ENCODE data around the gene PPP1R1B. TPM values are rescaled to one million over a fixed set of nuclear protein-coding genes. Genes with fewer than 3 reads are reported as not detected.

PPP1R1B gene
- total and polyA plus RNA-seq, 2 experiments from 2014 or later: 3.4 to 5.4 TPM

- TF ChIP-seq ZNF462 (CRISPR knock-in tag; IDR thresholded peaks at IDR 0.05) (no peak), EZH2phosphoT487 (IDR thresholded peaks at IDR 0.05; ENCODE audit: unreplicated experiment) (no peak)
Observed at GRCh38 chr17:39677542-39678339, 51.0 kb downstream of the PPP1R1B start (continued).

- Histone ChIP-seq H2AFZ (no peak overlapping the region), H3K4me2 (no peak overlapping the region), H3K4me1 (ENCODE audit: insufficient read depth) (0 out of 2 replicates have a peak, but pooled peaks cover 5% of the 10 kb centered on the region), H3K4me3 (no peak overlapping the region), H3K27ac (ENCODE audit: low read depth) (no peak overlapping the region), H3K79me2 (replicated peaks; ENCODE audit: insufficient read depth) (no peaks in the 10 kb centered on the region), H3F3A (replicated peaks; ENCODE audit: low read depth) (no peaks in the 10 kb centered on the region), H3K36me3 (ENCODE audit: insufficient read depth) (no peaks in the 10 kb centered on the region), H4K20me1 (replicated peaks; ENCODE audit: insufficient read depth) (no peaks in the 10 kb centered on the region), H3K9me2 (ENCODE audit: insufficient read depth) (no peaks in the 10 kb centered on the region), H3K27me3 (ENCODE audit: insufficient read depth) (no peaks in the 10 kb centered on the region)
- no peak for DNase-seq (ENCODE audit: low spot score)
- H3K36me3 Mint-ChIP-seq (ENCODE audit: low read depth): peaks cover 28% of the 10 kb centered on the region
- peak overlapping the region; percentile 7; the same call in 1 of the 2 replicates for H3K27ac Mint-ChIP-seq
- TF ChIP-seq CTCF (conservative IDR thresholded peaks at IDR 0.05; ENCODE audit: low read depth in 2 of 2): peak; percentile 42 to 47
- TF ChIP-seq JUNB (IDR thresholded peaks at IDR 0.05; ENCODE audit: unreplicated experiment): no peak
- ATAC-seq: peak; percentile 8; the same call in 1 of the 3 replicates
- H3K27me3 Mint-ChIP-seq (ENCODE audit: insufficient read depth, low read depth, poor library complexity): peaks cover 24% of the 10 kb centered on the region
- H3K9me3 Mint-ChIP-seq: no peaks in the 10 kb centered on the region
- H3K4me3 Mint-ChIP-seq: no peak overlapping the region
- H3K4me1 Mint-ChIP-seq: peaks cover 31% of the 10 kb centered on the region
Observed at GRCh38 chr17:39678340-39679116, 51.8 kb downstream of the PPP1R1B start.

All from GM23338 (cell line).